Vagina (tissue), 2 donors: ENCODE results near the gene THAP4.

Experiments used
- POLR2A ChIP-seq, 2 donors: fragments of 450-650 bp; IDR thresholded peaks; one replicate each; pipeline ENCODE4 v1.6.1; 2017; ENCODE audit warnings: antibody characterized with exemption in 2 of 2, mild to moderate bottlenecking in 2 of 2, moderate library complexity in 2 of 2
- TF ChIP-seq, protein P1 (sequence below), 3 experiments: fragments of 450-650 bp in 2 of 3; fragments of 200-600 bp in 1 of 3; sonication (generic) in 1 of 3; IDR thresholded peaks; one replicate each; pipeline ENCODE4 v1.5.1; 2017 to 2019; ENCODE audit warnings: antibody characterized with exemption in 3 of 3, mild to moderate bottlenecking in 2 of 3, moderate library complexity in 2 of 3

DNA sequence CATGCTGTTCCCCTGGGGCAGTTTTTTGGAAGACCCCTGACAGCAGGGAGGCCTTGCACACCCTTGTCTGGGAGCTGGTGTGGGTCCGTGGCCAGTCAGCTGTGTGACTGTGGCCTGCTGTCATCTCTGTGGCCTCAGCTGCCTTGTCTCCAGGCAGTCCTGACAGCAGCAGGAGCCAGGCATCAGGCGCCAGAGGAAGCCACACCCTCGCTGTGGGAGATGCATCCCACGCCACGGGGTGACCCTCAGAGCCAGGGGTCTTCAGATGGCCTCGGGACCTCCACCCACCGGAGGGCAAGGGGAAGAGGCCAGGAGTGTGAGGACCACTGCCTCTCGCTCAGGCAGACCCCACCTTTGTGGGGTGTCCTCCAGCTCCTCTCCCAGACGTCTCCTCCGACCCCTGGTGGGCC is 73.4 kb downstream of the THAP4 start:
- TF ChIP-seq, protein P1, sequence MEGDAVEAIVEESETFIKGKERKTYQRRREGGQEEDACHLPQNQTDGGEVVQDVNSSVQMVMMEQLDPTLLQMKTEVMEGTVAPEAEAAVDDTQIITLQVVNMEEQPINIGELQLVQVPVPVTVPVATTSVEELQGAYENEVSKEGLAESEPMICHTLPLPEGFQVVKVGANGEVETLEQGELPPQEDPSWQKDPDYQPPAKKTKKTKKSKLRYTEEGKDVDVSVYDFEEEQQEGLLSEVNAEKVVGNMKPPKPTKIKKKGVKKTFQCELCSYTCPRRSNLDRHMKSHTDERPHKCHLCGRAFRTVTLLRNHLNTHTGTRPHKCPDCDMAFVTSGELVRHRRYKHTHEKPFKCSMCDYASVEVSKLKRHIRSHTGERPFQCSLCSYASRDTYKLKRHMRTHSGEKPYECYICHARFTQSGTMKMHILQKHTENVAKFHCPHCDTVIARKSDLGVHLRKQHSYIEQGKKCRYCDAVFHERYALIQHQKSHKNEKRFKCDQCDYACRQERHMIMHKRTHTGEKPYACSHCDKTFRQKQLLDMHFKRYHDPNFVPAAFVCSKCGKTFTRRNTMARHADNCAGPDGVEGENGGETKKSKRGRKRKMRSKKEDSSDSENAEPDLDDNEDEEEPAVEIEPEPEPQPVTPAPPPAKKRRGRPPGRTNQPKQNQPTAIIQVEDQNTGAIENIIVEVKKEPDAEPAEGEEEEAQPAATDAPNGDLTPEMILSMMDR (IDR thresholded peaks at IDR 0.05): no peak
- TF ChIP-seq POLR2A (IDR thresholded peaks at IDR 0.05): no peak
